NCI-H460 (cell line): ENCODE results near the gene NDUFB5. TPM values are rescaled to one million over a fixed set of nuclear protein-coding genes. Genes with fewer than 3 reads are reported as not detected.

Source experiments
- DNase-seq: peaks from one replicate; pipeline ENCODE4 v3.0.0-alpha.2; 2016; ENCODE audit warnings: low read depth; ENCODE audit errors: extremely low read depth
- polyA plus RNA-seq: library from polyadenylated mRNA; depleted of rRNA; stranded (reverse); fragments of >200 nt; gene quantifications from 2 replicates; pipeline ENCODE4 v1.2.3, GENCODE V29; 2014; cell fraction: nucleus; rRNA removed
- total RNA-seq: library from RNA; depleted of rRNA; stranded (reverse); fragments of >200 nt; shearing (Covaris generic); gene quantifications from 2 replicates; pipeline ENCODE4 v1.2.3, GENCODE V29; 2014; rRNA removed

Gene NDUFB5
- 168 and 203 TPM in 2 replicates for total RNA-seq
- 81.7 and 145 TPM in 2 replicates for polyA plus RNA-seq

GRCh38 chr3:179604321-179605078 lies at the start of gene NDUFB5, which contains the start of gene MRPL47:
Gene NDUFB5 (plus strand): TSS chr3:179604794. CDS start chr3:179604816, 22 bp downstream.
Gene MRPL47 (minus strand): TSS chr3:179604638. CDS start chr3:179604624, 14 bp downstream.
- DNase-seq, result peak; percentile 91

GRCh38 chr3:179558742-179559364 lies 45.7 kb upstream of the NDUFB5 start:
- peak; percentile 56 for DNase-seq

- DNase-seq, result no peak
Measured at GRCh38 chr3:179560791-179561190, 43.8 kb upstream of the NDUFB5 start.

- peak; percentile 98 for DNase-seq
Measured at GRCh38 chr3:179562591-179563270, 41.9 kb upstream of the NDUFB5 start, which contains the start of gene ACTL6A. Gene ACTL6A (plus strand): TSS chr3:179562926. CDS start chr3:179563093, 167 bp downstream.

- DNase-seq, result peak; percentile 54
Measured at GRCh38 chr3:179563271-179563783, 41.3 kb upstream of the NDUFB5 start.

GRCh38 chr3:179565496-179565895 lies 39.1 kb upstream of the NDUFB5 start:
- no peak for DNase-seq

- DNase-seq, result no peak
Measured at GRCh38 chr3:179580992-179581391, 23.6 kb upstream of the NDUFB5 start.

- DNase-seq, result no peak
Measured at GRCh38 chr3:179589143-179589542, 15.5 kb upstream of the NDUFB5 start.

- DNase-seq, result no peak
Measured at GRCh38 chr3:179590669-179591068, 13.9 kb upstream of the NDUFB5 start.

GRCh38 chr3:179591313-179591712 lies 13.3 kb upstream of the NDUFB5 start:
- no peak for DNase-seq

- no peak for DNase-seq
Measured at GRCh38 chr3:179599531-179599930, 5.1 kb upstream of the NDUFB5 start.

- DNase-seq, result no peak
Measured at GRCh38 chr3:179603321-179603720, 1.3 kb upstream of the NDUFB5 start.

- no peak for DNase-seq
Measured at GRCh38 chr3:179603831-179604230, 763 bp upstream of the NDUFB5 start.

GRCh38 chr3:179606534-179607085 lies 2.0 kb downstream of the NDUFB5 start:
- DNase-seq, result no peak

GRCh38 chr3:179608931-179609720 lies 4.5 kb downstream of the NDUFB5 start:
- no peak for DNase-seq

GRCh38 chr3:179610066-179610465 lies 5.5 kb downstream of the NDUFB5 start:
- no peak for DNase-seq

GRCh38 chr3:179613807-179614206 lies 9.2 kb downstream of the NDUFB5 start:
- DNase-seq, result no peak

- no peak for DNase-seq
Measured at GRCh38 chr3:179615458-179616173, 11.0 kb downstream of the NDUFB5 start.

- DNase-seq, result no peak
Measured at GRCh38 chr3:179622023-179622422, 17.4 kb downstream of the NDUFB5 start.
